Mucosa of gallbladder (tissue), 1 donor: ENCODE data around the gene PRSS2. TPM values are rescaled to one million over a fixed set of nuclear protein-coding genes. Genes with fewer than 3 reads are reported as not detected.

Experiments
- DNase-seq: peaks from one replicate; pipeline ENCODE4 v3.0.0-alpha.2; 2020; ENCODE audit warnings: low spot score
- total RNA-seq: library from RNA; stranded (reverse); gene quantifications from one replicate; pipeline ENCODE4 v1.2.1, GENCODE V29; 2021
- donor health status: DM: no; HTN: no; CAD: no.

The PRSS2 gene
- total RNA-seq, 1 donor from 2014 or later: 94.5 TPM

DNA sequence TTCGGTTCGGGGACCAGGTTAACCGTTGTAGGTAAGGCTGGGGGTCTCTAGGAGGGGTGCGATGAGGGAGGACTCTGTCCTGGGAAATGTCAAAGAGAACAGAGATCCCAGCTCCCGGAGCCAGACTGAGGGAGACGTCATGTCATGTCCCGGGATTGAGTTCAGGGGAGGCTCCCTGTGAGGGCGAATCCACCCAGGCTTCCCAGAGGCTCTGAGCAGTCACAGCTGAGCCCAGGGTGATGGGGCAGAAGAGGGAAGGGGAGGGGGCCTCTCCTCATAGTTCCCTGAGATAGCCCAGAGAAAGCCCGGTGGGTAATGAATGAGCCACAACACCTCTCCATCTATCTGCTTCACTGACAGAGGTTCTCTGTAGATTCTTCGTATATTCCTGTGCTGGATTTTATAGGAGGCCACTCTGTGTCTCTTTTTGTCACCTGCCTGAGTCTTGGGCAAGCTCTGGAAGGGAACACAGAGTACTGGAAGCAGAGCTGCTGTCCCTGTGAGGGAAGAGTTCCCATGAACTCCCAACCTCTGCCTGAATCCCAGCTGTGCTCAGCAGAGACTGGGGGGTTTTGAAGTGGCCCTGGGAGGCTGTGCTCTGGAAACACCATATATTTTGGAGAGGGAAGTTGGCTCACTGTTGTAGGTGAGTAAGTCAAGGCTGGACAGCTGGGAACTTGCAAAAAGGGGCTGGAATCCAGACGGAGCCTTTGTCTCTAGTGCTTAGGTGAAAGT, 16.4 kb downstream of the PRSS2 start:
- no peak for DNase-seq

DNA sequence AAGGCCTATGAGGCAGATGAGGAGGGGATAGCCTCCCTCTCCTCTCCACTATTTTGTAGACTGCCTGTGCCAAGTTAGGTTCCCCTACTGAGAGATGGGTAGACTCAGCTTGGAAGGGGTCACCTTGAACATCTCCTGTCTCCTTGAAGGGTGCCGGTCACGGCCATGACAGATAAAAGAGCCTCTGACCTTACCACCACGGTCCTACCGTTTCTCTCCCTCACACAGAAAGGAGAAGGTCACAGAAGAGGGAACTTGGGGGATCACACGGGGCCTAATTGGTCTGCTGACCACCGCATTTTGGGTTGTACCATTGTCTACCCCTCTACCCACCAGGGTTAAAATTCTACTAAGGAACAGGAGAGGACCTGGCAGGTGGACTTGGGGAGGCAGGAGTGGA, 17.0 kb downstream of the PRSS2 start:
- no peak for DNase-seq

DNA sequence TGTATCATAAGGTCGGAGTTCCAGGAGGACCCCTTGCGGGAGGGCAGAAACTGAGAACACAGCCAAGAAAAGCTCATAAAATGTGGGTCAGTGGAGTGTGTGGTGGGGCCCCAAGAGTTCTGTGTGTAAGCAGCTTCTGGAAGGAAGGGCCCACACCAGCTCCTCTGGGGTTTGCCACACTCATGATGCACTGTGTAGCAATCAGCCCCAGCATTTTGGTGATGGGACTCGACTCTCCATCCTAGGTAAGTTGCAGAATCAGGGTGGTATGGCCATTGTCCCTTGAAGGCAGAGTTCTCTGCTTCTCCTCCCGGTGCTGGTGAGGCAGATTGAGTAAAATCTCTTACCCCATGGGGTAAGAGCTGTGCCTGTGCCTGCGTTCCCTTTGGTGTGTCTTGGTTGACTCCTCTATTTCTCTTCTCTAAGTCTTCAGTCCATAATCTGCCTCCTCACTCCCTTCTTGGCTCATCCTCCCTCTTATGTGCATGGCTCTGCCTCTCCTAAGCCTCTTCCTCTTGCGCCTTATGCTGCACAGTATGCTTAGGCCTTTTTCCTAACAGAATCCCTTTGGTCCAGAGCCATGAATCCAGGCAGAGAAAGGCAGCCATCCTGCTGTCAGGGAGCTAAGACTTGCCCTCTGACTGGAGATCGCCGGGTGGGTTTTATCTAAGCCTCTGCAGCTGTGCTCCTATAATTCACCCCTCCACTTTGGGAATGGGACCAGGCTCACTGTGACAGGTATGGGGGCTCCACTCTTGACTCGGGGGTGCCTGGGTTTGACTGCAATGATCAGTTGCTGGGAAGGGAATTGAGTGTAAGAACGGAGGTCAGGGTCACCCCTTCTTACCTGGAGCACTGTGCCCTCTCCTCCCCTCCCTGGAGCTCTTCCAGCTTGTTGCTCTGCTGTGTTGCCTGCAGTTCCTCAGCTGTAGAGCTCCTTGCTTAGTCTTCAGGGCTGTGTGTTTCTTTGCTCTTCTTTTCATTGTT, 17.8 kb downstream of the PRSS2 start:
- DNase-seq: no peak

DNA sequence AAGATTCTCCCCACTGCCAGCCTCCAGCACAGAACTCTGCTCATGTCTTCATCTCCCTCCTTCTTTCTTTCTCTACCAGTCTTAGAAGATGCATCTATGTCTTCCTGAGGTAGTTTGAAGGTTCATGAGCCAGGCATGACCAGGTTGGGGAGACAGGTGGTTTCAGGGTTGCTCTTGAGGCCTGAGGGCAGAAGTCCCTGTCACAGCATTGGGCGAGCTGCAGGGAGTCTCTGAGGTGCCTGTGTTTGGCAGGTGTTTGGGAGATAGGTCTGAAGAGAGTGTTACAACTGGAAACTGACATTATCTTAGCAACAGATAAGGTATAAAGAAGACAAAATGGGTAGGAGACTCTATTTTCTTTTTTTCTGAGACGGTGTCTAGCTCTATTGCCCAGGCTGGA, 18.7 kb downstream of the PRSS2 start:
- DNase-seq: no peak

DNA sequence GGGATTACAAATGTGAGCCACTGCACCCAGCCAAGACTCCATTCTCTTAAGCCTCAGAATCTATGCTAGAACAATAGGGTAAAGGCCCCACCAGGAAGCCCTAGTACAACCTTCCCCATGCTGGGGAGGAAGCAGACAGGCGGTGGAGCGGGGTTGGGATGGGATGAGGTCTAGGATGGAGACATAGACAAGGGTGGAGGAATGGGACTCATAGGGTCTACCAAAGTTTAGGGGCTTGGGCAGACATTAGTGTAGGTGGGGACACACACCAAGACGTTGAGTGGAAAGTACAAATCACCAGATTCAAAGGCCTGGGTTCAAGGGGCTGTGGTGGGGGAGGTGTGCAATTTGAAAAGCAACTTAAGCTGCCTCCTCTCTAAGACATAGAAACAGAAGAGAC, 19.3 kb downstream of the PRSS2 start:
- no peak for DNase-seq

DNA sequence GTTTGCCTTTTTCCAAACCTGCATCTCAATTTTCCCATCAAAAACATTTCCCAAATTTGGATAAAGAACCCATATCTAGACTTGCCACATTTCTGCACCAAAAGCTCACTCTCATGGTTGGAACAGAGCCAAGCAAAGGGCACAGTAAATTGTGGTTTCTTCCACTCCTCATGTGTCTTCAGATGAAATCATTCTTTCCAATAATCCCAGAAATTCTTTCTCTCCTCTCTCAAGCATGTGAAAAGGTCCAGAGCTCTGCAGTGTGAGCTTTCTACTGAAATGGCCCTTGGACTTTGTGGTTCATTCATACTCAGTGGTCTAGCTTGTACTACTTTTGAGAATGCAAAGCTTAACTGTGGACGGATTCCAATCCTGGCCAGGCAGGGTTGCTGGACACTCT, 19.8 kb downstream of the PRSS2 start:
- no peak for DNase-seq

DNA sequence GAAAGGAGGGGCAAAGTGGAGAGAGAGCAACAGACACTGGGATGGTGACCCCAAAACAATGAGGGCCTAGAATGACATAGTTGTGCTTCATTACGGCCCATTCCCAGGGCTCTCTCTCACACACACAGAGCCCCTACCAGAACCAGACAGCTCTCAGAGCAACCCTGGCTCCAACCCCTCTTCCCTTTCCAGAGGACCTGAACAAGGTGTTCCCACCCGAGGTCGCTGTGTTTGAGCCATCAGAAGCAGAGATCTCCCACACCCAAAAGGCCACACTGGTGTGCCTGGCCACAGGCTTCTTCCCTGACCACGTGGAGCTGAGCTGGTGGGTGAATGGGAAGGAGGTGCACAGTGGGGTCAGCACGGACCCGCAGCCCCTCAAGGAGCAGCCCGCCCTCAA, 20.7 kb downstream of the PRSS2 start:
- no peak for DNase-seq

DNA sequence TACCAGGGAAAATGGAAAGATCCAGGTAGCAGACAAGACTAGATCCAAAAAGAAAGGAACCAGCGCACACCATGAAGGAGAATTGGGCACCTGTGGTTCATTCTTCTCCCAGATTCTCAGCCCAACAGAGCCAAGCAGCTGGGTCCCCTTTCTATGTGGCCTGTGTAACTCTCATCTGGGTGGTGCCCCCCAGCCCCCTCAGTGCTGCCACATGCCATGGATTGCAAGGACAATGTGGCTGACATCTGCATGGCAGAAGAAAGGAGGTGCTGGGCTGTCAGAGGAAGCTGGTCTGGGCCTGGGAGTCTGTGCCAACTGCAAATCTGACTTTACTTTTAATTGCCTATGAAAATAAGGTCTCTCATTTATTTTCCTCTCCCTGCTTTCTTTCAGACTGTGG, 21.4 kb downstream of the PRSS2 start:
- DNase-seq: no peak

DNA sequence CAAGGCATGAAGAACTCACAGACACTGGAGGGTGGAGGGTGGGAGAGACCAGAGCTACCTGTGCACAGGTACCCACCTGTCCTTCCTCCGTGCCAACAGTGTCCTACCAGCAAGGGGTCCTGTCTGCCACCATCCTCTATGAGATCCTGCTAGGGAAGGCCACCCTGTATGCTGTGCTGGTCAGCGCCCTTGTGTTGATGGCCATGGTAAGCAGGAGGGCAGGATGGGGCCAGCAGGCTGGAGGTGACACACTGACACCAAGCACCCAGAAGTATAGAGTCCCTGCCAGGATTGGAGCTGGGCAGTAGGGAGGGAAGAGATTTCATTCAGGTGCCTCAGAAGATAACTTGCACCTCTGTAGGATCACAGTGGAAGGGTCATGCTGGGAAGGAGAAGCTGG, 21.8 kb downstream of the PRSS2 start:
- DNase-seq: no peak

DNA sequence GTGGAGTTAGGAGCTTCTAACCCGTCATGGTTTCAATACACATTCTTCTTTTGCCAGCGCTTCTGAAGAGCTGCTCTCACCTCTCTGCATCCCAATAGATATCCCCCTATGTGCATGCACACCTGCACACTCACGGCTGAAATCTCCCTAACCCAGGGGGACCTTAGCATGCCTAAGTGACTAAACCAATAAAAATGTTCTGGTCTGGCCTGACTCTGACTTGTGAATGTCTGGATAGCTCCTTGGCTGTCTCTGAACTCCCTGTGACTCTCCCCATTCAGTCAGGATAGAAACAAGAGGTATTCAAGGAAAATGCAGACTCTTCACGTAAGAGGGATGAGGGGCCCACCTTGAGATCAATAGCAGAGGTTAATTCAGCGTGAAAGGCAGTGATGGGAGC, 22.4 kb downstream of the PRSS2 start:
- DNase-seq: no peak

DNA sequence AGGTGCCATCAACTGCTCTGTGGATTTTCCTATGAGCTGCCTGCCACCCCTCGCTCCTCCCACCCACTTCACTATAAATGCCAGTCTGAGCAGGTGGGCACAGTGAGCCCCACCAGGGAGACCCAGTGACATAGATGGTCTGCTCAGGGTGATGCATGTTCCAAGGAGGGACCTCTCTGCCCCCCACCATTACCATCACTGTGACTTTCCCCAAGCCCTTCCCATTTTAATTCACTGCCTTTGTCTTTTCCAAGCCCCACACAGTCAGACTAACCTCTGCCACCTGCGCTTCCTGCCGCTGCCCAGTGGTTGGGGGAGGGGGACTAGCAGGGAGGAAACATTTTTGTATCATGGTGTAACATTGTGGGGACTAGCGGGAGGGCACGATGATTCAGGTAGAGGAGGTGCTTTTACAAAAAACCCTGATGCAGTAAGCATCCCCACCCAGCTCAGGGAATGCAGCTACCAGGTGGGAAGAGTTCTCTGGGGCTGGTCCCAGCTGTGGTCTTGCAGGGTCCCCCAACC, 24.6 kb downstream of the PRSS2 start:
- no peak for DNase-seq

DNA sequence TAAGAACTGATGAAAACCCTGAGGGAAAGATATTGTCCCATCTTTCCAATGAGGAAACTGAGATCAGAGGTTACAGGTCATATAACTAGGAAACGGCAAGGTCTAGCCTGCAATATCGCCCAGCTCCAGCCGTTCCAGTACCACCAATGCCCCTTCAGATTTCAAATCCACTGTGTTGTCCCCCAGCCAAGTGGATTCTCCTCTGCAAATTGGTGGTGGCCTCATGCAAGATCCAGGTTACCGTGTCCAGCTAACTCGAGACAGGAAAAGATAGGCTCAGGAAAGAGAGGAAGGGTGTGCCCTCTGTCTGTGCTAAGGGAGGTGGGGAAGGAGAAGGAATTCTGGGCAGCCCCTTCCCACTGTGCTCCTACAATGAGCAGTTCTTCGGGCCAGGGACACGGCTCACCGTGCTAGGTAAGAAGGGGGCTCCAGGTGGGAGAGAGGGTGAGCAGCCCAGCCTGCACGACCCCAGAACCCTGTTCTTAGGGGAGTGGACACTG, 25.3 kb downstream of the PRSS2 start:
- DNase-seq: no peak

DNA sequence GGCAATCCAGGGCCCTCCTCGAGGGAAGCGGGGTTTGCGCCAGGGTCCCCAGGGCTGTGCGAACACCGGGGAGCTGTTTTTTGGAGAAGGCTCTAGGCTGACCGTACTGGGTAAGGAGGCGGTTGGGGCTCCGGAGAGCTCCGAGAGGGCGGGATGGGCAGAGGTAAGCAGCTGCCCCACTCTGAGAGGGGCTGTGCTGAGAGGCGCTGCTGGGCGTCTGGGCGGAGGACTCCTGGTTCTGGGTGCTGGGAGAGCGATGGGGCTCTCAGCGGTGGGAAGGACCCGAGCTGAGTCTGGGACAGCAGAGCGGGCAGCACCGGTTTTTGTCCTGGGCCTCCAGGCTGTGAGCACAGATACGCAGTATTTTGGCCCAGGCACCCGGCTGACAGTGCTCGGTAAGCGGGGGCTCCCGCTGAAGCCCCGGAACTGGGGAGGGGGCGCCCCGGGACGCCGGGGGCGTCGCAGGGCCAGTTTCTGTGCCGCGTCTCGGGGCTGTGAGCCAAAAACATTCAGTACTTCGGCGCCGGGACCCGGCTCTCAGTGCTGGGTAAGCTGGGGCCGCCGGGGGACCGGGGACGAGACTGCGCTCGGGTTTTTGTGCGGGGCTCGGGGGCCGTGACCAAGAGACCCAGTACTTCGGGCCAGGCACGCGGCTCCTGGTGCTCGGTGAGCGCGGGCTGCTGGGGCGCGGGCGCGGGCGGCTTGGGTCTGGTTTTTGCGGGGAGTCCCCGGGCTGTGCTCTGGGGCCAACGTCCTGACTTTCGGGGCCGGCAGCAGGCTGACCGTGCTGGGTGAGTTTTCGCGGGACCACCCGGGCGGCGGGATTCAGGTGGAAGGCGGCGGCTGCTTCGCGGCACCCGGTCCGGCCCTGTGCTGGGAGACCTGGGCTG, 26.0 kb downstream of the PRSS2 start:
- DNase-seq: no peak

DNA sequence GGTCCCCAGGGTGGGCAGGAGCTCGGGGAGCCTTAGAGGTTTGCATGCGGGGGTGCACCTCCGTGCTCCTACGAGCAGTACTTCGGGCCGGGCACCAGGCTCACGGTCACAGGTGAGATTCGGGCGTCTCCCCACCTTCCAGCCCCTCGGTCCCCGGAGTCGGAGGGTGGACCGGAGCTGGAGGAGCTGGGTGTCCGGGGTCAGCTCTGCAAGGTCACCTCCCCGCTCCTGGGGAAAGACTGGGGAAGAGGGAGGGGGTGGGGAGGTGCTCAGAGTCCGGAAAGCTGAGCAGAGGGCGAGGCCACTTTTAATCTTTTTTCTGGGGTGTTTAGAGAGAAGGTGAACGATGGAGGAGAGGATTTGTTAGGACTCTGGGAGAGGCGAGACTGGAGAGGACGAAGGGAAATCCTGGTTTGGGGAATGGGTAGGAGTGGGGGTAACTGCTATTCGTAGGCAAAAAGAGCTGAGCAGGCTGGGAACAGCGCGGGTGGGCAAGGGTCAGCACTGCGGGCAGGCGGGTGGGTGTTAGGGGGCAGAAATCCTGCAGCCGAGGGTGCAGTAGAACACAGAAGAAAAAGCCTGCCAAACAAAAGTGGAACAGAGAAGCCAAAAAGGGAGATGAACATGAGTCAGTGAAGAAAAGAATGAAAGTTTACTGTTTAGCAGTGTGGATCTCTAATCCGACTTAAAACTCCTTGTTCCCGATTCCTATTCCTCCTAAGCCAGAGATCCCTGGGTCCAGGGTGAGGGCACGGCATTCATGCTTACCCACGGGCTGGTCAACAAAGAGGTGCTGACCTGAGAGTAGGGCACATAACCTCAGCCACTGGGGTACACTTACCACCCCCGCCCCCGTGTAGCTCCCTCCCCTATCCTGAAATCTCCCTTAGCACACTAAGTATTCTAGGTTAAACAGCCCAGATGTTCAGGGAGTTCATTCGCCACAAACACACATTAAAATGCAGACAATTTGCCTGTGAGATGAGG, 26.9 kb downstream of the PRSS2 start:
- no peak for DNase-seq

DNA sequence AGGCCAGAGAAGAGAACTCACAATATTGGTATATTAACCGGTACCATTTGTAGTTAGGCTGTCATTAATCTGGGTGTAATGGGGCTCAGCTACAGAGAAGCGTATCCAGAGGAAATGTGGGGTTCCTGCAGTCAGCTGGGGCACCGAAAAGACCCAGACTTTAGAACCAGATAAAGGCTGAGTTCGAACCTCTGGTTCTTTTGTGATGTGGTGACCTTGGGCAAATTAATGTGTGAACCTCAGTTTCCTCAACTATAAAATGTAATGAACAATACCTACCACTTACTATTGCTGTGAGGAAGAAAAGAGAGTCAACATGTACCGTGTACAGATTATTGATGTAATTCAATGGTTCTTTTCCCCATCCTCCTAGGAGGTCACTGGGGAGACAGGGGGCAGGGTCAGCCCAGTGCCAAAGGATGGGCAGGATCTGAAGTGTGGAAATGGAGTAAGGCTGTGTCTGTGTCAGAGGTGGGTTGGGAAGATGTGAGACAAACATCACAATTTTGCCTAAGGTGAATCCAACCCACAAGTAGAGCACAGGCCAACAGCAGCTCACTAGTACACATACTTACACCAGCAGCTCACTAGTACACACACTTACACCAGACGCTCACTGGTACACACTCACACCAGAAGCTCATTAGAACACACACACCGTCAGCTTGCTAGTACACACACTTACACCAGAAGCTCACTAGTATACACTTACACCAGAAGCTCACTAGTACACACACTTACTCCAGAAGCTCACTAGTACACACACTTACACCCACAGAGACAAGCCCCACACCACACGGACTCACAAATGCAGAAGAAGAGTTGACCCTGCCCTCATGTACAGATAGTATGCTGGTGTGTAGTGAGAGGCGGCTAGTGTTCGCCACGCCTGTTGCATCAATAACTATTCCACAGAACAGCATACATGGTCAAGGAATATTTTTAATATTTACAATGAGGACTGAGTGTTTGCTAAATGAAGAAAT, 28.0 kb downstream of the PRSS2 start:
- DNase-seq: no peak

DNA sequence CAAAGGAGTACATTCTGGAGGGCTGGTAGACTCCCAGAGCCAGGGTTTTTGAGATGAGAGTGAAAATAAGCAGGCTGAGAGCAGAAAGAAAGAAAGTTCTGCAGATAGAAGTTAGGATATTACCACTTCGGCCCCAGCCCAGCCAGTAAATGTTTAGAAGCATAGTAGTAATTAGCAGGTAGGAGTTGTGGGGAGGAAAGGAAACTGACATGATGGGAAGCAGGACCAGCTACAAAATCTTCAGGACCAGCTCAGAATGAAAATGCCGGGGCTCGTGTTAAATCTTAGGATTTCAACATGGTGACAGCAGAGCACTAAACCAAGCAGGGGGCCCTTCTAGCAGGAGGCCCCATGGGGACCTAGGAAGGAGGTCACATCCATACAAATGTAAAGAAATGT, 28.7 kb downstream of the PRSS2 start:
- DNase-seq: no peak

DNA sequence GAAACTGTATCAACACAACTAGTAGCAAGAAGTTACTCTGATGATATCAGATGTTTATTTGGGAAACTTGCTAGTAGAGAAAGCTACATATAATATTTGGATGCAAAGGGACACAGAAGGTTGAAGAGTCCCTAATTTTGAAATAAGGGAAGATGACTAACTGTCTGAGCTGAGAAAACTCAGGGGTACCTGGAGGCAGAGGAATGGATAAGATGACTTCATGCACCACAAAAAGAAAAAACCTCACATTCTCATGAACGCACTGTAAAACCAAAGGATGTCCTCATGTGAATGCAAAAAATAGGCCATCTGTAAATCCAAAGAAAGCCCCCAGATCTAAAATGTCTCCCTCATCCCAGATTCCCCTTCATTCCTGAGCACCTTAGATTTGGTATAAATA, 29.3 kb downstream of the PRSS2 start:
- no peak for DNase-seq

DNA sequence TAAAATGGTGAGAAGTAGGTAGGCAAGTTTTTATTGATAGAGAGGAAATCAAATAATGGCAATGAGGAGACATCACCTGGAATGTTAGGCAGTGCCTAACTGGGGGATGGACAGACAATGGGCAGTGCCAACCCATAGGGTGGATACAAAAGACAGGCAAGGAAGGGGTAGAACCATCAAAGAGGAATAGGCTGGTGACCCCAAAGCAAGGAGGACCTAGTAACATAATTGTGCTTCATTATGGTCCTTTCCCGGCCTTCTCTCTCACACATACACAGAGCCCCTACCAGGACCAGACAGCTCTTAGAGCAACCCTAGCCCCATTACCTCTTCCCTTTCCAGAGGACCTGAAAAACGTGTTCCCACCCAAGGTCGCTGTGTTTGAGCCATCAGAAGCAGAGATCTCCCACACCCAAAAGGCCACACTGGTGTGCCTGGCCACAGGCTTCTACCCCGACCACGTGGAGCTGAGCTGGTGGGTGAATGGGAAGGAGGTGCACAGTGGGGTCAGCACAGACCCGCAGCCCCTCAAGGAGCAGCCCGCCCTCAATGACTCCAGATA, 30.0 kb downstream of the PRSS2 start:
- DNase-seq: no peak
